ENCODE data around the gene SEZ6L2. TPM values are rescaled to one million over a fixed set of nuclear protein-coding genes. Genes with fewer than 3 reads are reported as not detected.

The SEZ6L2 gene
- polyA plus RNA-seq, 2 donors, result 0.35 to 0.45 TPM

DNA sequence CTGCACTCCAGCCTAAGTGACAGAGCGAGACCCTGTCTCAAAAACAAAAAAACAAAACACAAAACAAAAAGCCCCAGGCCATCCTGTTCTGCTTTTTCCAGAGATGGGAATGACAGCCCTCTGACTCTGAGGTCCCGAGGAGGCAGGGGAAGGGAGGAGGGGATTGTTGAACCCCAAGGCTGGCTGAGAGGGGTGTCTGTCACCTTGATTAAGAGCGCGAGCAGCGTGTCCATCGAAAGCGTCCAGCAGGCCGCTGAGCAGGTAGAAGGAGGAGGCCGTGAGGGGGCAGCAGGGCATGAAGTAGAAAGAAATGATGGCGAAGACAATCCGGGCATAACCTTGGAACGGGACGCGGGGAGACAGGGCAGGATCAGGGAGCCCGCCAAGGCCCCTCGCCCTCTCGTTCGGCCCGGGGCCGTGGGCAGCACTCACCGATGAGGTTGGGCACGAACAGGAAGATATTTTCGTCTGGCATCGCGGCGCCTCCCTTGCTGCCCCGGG, 36.9 kb downstream of the SEZ6L2 start:
- Histone ChIP-seq H3K27ac (ENCODE audit: low read depth in 2 of 2, low read length in 1 of 2) (peak overlapping the region; percentile 82), H3K9me3 (ENCODE audit: control insufficient read depth in 2 of 2, insufficient read depth in 1 of 2, low read depth in 1 of 2, low read length in 1 of 2) (no peaks in the 10 kb centered on the region), H3K4me3 (ENCODE audit: low read depth in 1 of 2, low read length in 2 of 2) (peak overlapping the region; percentile 75 to 99), H3K36me3 (ENCODE audit: control insufficient read depth in 2 of 2, insufficient read depth in 2 of 2, low read length in 1 of 2) (peaks cover 4 to 23% of the 10 kb centered on the region in 2 donors), H3K4me1 (ENCODE audit: control insufficient read depth in 2 of 2, insufficient read depth in 2 of 2, low read length in 1 of 2) (peaks cover 2 to 7% of the 10 kb centered on the region in 2 donors), H3K27me3 (ENCODE audit: control insufficient read depth in 1 of 2, insufficient read depth in 2 of 2, low read length in 2 of 2) (no peaks in the 10 kb centered on the region)
- WGBS, 2 donors, result 1 to 2% methylated on average over 27 of the region's 27 CpGs

DNA sequence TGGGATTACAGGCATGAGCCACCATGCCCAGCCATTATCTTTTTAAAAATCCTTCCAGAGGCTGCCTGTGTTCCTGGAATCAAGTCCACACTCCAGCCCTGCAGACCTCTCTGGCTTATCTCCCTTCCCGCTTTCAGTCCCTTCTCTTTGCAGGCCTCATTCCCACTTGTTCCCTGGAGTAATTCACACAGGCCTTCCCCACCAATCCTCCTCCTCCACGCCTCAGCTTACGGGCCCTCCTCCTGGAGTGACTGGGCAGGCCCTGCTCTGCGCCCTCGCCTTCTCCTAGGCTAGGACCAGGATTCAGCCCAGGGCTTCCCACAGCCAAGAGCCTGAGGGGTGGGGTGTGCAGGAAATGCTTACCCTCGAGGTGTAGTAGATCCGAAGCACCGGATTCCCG, 39.1 kb downstream of the SEZ6L2 start:
- no peak overlapping the region for H3K4me3 ChIP-seq (ENCODE audit: low read depth in 1 of 2, low read length in 2 of 2)
- WGBS, 2 donors, result 87 to 90% methylated on average over 9 of the region's 9 CpGs
- H3K9me3 ChIP-seq (ENCODE audit: control insufficient read depth in 2 of 2, insufficient read depth in 1 of 2, low read depth in 1 of 2, low read length in 1 of 2), result no peaks in the 10 kb centered on the region
- H3K36me3 ChIP-seq (ENCODE audit: control insufficient read depth in 2 of 2, insufficient read depth in 2 of 2, low read length in 1 of 2), result peaks cover 4 to 23% of the 10 kb centered on the region in 2 donors
- no peak overlapping the region for H3K27ac ChIP-seq (ENCODE audit: low read depth in 2 of 2, low read length in 1 of 2)
- peaks cover 2 to 7% of the 10 kb centered on the region in 2 donors for H3K4me1 ChIP-seq (ENCODE audit: control insufficient read depth in 2 of 2, insufficient read depth in 2 of 2, low read length in 1 of 2)
- no peaks in the 10 kb centered on the region for H3K27me3 ChIP-seq (ENCODE audit: control insufficient read depth in 1 of 2, insufficient read depth in 2 of 2, low read length in 2 of 2)

DNA sequence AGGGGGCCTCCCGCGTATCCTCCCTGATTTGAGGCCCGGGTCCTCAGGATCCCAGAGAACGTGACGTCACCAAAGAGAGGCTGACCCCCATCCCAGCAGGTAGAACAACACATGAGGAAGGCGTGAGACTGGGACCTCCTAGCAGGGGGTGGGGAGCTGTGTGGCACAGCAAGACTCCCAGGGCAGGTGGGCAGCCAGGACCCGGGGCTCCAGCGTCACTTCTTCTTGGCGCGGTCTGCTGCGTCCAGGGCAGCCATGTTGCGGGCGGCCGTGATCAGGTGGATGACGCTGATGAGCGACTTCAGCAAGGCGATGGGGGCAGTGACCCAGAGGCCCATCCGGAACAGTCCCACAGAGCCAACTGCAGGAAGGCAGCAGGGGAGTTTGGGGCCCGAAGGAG, 40.4 kb downstream of the SEZ6L2 start:
- Histone ChIP-seq H3K4me1 (ENCODE audit: control insufficient read depth in 2 of 2, insufficient read depth in 2 of 2, low read length in 1 of 2) (peaks cover 2 to 7% of the 10 kb centered on the region in 2 donors), H3K27me3 (ENCODE audit: control insufficient read depth in 1 of 2, insufficient read depth in 2 of 2, low read length in 2 of 2) (no peaks in the 10 kb centered on the region), H3K4me3 (ENCODE audit: low read depth in 1 of 2, low read length in 2 of 2) (no peak overlapping the region), H3K27ac (ENCODE audit: low read depth in 2 of 2, low read length in 1 of 2) (no peak overlapping the region), H3K9me3 (ENCODE audit: control insufficient read depth in 2 of 2, insufficient read depth in 1 of 2, low read depth in 1 of 2, low read length in 1 of 2) (no peaks in the 10 kb centered on the region), H3K36me3 (ENCODE audit: control insufficient read depth in 2 of 2, insufficient read depth in 2 of 2, low read length in 1 of 2) (peaks cover 4 to 23% of the 10 kb centered on the region in 2 donors)
- 94% methylated on average over 19 of the region's 19 CpGs for WGBS, 2 donors

DNA sequence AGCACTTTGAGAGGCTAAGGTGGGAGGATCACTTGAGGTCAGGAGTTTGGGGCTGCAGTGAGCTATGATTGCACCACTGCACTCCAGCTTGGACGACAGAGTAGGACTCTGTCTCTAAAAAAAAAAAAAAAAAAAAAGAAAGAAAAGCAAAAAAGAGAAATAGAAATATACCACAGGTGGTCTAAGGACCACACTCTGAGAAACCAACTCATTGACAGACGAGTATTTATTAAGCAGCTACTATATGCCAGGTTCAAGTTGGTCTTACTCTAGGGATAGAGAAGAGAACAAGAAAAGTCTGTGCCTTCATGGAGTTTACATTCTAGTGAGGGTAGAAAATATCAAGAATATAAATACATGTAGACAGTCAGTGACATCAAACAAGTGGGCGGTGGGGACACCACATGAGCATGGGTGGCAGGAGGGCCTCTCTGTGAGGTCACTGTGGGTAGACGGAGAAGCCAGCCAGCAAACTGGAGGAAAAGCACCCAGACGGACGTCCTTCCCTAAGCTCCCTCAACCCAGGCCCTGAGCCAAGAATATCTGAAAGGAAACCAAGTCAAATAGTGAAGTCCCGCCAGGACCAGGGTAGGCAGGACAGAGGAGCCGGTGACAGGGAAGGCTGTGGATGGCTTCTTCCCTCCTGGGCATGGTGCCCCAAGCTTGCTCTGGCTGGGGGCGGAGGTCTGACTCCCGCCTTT, 41.1 kb downstream of the SEZ6L2 start:
- Histone ChIP-seq H3K27me3 (ENCODE audit: control insufficient read depth in 1 of 2, insufficient read depth in 2 of 2, low read length in 2 of 2) (no peaks in the 10 kb centered on the region), H3K36me3 (ENCODE audit: control insufficient read depth in 2 of 2, insufficient read depth in 2 of 2, low read length in 1 of 2) (peaks cover 4 to 23% of the 10 kb centered on the region in 2 donors), H3K27ac (ENCODE audit: low read depth in 2 of 2, low read length in 1 of 2) (no peak overlapping the region), H3K9me3 (ENCODE audit: control insufficient read depth in 2 of 2, insufficient read depth in 1 of 2, low read depth in 1 of 2, low read length in 1 of 2) (no peaks in the 10 kb centered on the region), H3K4me1 (ENCODE audit: control insufficient read depth in 2 of 2, insufficient read depth in 2 of 2, low read length in 1 of 2) (peaks cover 2 to 4% of the 10 kb centered on the region in 2 donors), H3K4me3 (ENCODE audit: low read depth in 1 of 2, low read length in 2 of 2) (no peak overlapping the region)
- 68 to 82% methylated on average over 10 of the region's 10 CpGs for WGBS, 2 donors

DNA sequence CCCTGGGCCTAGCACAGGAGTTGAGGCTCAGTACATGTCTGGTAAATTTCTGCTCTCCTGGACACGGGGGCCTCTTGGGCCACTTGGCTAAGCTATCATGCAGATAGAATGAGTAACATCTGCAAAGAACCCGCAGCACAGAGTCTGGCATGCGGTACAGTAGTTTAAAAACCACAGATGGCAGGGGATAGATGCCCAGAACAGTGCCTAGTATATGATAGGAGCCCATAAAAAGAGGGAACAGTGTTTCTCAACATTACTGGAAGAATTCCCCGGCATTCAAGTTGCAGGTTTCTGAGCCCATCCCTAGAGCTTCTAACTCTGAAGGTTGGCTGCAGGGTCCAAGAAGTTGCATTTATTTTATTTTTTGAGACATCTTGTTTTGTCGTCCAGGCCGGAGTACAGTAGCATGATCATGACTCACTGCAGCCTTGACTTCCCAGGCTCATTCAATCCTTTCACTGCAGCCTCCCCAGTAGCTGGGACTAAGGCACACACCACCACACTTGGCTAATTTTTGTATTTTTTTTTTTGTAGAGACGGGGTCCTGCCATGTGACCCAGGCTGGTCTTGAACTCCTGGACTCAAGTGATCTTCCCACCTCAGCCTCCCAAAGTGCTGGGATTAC, 42.1 kb downstream of the SEZ6L2 start:
- Histone ChIP-seq H3K27ac (ENCODE audit: low read depth in 2 of 2, low read length in 1 of 2) (no peak overlapping the region), H3K4me3 (ENCODE audit: low read depth in 1 of 2, low read length in 2 of 2) (no peak overlapping the region), H3K4me1 (ENCODE audit: control insufficient read depth in 2 of 2, insufficient read depth in 2 of 2, low read length in 1 of 2) (peaks cover 2 to 4% of the 10 kb centered on the region in 2 donors), H3K27me3 (ENCODE audit: control insufficient read depth in 1 of 2, insufficient read depth in 2 of 2, low read length in 2 of 2) (no peaks in the 10 kb centered on the region), H3K36me3 (ENCODE audit: control insufficient read depth in 2 of 2, insufficient read depth in 2 of 2, low read length in 1 of 2) (peaks cover 4 to 23% of the 10 kb centered on the region in 2 donors), H3K9me3 (ENCODE audit: control insufficient read depth in 2 of 2, insufficient read depth in 1 of 2, low read depth in 1 of 2, low read length in 1 of 2) (no peaks in the 10 kb centered on the region)
- 78 to 80% methylated on average over 7 of the region's 7 CpGs for WGBS, 2 donors

DNA sequence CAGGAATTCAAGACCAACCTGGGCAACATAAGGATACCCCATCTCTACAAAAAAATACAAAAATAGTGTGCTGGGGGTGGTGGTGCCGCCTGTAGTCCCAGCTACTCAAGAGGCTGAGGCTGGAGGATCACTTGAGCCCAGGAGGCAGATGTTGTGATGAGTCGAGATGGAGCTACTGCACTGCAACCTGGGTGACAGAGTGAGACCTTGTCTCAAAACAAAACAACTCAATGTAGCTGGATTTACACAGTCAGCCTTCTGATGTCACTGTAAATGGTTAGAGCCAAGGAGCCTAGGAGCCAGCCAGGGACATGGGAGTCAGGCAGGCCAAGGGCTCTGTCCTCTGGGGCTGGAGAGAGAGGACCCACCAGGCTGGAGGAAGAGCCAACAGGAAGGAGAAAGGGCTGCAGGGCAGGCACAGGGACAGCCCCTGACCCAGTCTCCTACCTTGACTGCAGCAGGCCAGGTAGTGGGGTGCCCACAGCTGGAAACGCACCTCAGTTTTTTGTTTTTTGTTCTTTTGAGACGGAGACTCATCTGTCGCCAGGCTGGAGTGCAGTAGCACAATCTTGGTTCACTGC, 44.7 kb downstream of the SEZ6L2 start:
- Histone ChIP-seq H3K27ac (ENCODE audit: low read depth in 2 of 2, low read length in 1 of 2) (no peak overlapping the region), H3K4me3 (ENCODE audit: low read depth in 1 of 2, low read length in 2 of 2) (no peak overlapping the region), H3K27me3 (ENCODE audit: control insufficient read depth in 1 of 2, insufficient read depth in 2 of 2, low read length in 2 of 2) (no peaks in the 10 kb centered on the region), H3K9me3 (ENCODE audit: control insufficient read depth in 2 of 2, insufficient read depth in 1 of 2, low read depth in 1 of 2, low read length in 1 of 2) (no peaks in the 10 kb centered on the region), H3K4me1 (ENCODE audit: control insufficient read depth in 2 of 2, insufficient read depth in 2 of 2, low read length in 1 of 2) (no peaks in the 10 kb centered on the region), H3K36me3 (ENCODE audit: control insufficient read depth in 2 of 2, insufficient read depth in 2 of 2, low read length in 1 of 2) (peaks cover 4 to 12% of the 10 kb centered on the region in 2 donors)
- 83 to 85% methylated on average over 5 of the region's 5 CpGs for WGBS, 2 donors

DNA sequence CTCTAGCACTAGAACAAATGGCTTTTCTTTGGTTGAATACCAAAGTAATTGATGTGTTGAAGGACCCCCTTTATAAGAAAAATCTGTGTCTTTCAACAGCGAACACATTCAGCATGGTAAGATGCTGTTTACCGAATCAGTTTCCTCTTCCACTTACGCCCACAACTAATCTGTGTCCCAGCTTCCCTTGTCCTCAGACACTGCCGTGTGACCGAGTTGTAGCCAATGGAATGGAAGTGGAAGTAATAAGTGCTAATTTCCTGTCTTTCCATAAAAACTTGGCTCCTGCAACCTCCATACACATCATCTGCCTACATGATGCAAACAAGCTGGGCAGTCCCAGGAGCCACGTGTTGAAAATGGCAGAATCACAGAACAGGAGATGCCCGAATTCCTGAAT, 46.7 kb downstream of the SEZ6L2 start:
- Histone ChIP-seq H3K27me3 (ENCODE audit: control insufficient read depth in 1 of 2, insufficient read depth in 2 of 2, low read length in 2 of 2) (no peaks in the 10 kb centered on the region), H3K4me1 (ENCODE audit: control insufficient read depth in 2 of 2, insufficient read depth in 2 of 2, low read length in 1 of 2) (no peaks in the 10 kb centered on the region), H3K4me3 (ENCODE audit: low read depth in 1 of 2, low read length in 2 of 2) (no peak overlapping the region), H3K36me3 (ENCODE audit: control insufficient read depth in 2 of 2, insufficient read depth in 2 of 2, low read length in 1 of 2) (peaks cover under 1% of the 10 kb centered on the region in 2 donors), H3K27ac (ENCODE audit: low read depth in 2 of 2, low read length in 1 of 2) (no peak overlapping the region), H3K9me3 (ENCODE audit: control insufficient read depth in 2 of 2, insufficient read depth in 1 of 2, low read depth in 1 of 2, low read length in 1 of 2) (no peaks in the 10 kb centered on the region)
- WGBS, 2 donors, result 54 to 65% methylated on average over 7 of the region's 7 CpGs

DNA sequence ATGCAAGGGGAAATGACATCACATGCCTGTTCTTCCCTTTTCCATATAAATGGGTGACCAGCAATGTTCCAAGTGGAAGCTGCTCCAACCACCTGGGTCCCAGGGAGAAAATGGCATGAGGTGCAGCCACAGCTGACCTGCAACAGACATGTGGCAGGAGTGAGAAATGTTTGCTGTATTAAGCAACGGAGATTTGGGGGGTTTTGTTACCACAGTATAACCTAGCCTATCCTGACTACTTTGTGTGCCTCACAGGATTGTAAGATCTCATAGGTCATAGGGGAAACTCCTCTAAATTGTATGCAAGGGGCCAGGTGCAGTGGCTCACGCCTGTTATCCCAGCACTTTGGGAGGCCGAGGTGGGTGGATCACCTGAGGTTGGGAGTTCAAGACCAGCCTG, 48.4 kb downstream of the SEZ6L2 start:
- no peaks in the 10 kb centered on the region for H3K27me3 ChIP-seq (ENCODE audit: control insufficient read depth in 1 of 2, insufficient read depth in 2 of 2, low read length in 2 of 2)
- no peak overlapping the region for H3K4me3 ChIP-seq (ENCODE audit: low read depth in 1 of 2, low read length in 2 of 2)
- no peaks in the 10 kb centered on the region for H3K4me1 ChIP-seq (ENCODE audit: control insufficient read depth in 2 of 2, insufficient read depth in 2 of 2, low read length in 1 of 2)
- WGBS, 2 donors, result 87 to 98% methylated on average over 3 of the region's 3 CpGs
- no peak overlapping the region for H3K27ac ChIP-seq (ENCODE audit: low read depth in 2 of 2, low read length in 1 of 2)
- H3K9me3 ChIP-seq (ENCODE audit: control insufficient read depth in 2 of 2, insufficient read depth in 1 of 2, low read depth in 1 of 2, low read length in 1 of 2), result no peaks in the 10 kb centered on the region
- peaks cover 8 to 12% of the 10 kb centered on the region in 2 donors for H3K36me3 ChIP-seq (ENCODE audit: control insufficient read depth in 2 of 2, insufficient read depth in 2 of 2, low read length in 1 of 2)

DNA sequence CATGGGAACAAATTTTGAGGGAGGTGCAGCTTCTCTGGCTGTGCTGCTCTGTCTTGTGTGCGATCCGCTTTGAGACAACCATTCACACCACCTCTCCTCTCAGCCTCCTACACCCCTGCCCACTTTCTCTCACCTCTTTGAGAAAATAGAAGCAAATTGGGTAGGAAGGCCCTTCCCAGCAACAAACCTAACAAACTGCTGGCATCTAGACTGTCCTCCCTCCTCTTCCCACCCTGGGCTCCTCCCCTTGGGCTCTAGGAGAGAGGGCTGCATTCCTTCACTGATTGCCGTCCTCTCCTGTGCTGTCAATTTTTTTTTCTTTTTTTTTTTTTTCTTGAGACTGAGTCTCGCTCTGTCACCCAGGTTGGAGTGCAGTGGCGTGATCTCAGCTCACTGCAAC, 49.8 kb downstream of the SEZ6L2 start:
- Histone ChIP-seq H3K27ac (ENCODE audit: low read depth in 2 of 2, low read length in 1 of 2) (no peak overlapping the region), H3K4me3 (ENCODE audit: low read depth in 1 of 2, low read length in 2 of 2) (no peak overlapping the region), H3K27me3 (ENCODE audit: control insufficient read depth in 1 of 2, insufficient read depth in 2 of 2, low read length in 2 of 2) (no peaks in the 10 kb centered on the region), H3K36me3 (ENCODE audit: control insufficient read depth in 2 of 2, insufficient read depth in 2 of 2, low read length in 1 of 2) (peaks cover 8 to 27% of the 10 kb centered on the region in 2 donors), H3K9me3 (ENCODE audit: control insufficient read depth in 2 of 2, insufficient read depth in 1 of 2, low read depth in 1 of 2, low read length in 1 of 2) (no peaks in the 10 kb centered on the region), H3K4me1 (ENCODE audit: control insufficient read depth in 2 of 2, insufficient read depth in 2 of 2, low read length in 1 of 2) (no peaks in the 10 kb centered on the region)
- WGBS, 2 donors, result 70 to 76% methylated on average over 5 of the region's 5 CpGs
